Parathyroid adenoma (tissue), 2 donors: Measurements from ENCODE around the gene RSPH1.
A peak's percentile ranks its signal among the peaks of the same experiment; 100 is the strongest.

Source experiments
- H2AFZ ChIP-seq: fragments of 300-600 bp; sonication (generic); one replicate; pipeline ENCODE4 v1.7.0; 2017; ENCODE audit warnings: antibody characterized with exemption, mild to moderate bottlenecking
- H3K27ac ChIP-seq: fragments of 300-600 bp; sonication (generic); one replicate; pipeline ENCODE4 v1.7.0; 2017
- H3K27me3 ChIP-seq: fragments of 300-600 bp; sonication (generic); one replicate; pipeline ENCODE4 v1.7.0; 2017; ENCODE audit warnings: low read length; ENCODE audit not compliant: control insufficient read depth, insufficient read depth
- H3K36me3 ChIP-seq: fragments of 300-600 bp; sonication (generic); one replicate; pipeline ENCODE4 v1.7.0; 2017; ENCODE audit warnings: low read length; ENCODE audit not compliant: control insufficient read depth, insufficient read depth
- H3K4me1 ChIP-seq: fragments of 300-600 bp; sonication (generic); one replicate; pipeline ENCODE4 v1.7.0; 2017; ENCODE audit warnings: control low read depth
- H3K4me2 ChIP-seq: fragments of 300-600 bp; sonication (generic); one replicate; pipeline ENCODE4 v1.7.0; 2017; ENCODE audit warnings: low read length
- H3K4me3 ChIP-seq: fragments of 300-600 bp; sonication (generic); one replicate; pipeline ENCODE4 v1.7.0; 2017; ENCODE audit warnings: low read depth, low read length
- H3K79me2 ChIP-seq: fragments of 300-600 bp; sonication (generic); one replicate; pipeline ENCODE4 v1.7.0; 2017; ENCODE audit warnings: control low read depth
- H3K9ac ChIP-seq: fragments of 300-600 bp; sonication (generic); one replicate; pipeline ENCODE4 v1.7.0; 2017; ENCODE audit warnings: mild to moderate bottlenecking
- H3K9me3 ChIP-seq: fragments of 300-600 bp; sonication (generic); one replicate; pipeline ENCODE4 v1.7.0; 2017; ENCODE audit warnings: low read length; ENCODE audit not compliant: control insufficient read depth
- CTCF ChIP-seq: fragments of 300-600 bp; sonication (generic); IDR thresholded peaks from one replicate; pipeline ENCODE4 v1.7.0; 2017; ENCODE audit warnings: antibody characterized with exemption, mild to moderate bottlenecking
- donor health status: primary hyperparathyroidism.

Gene RSPH1

GRCh38 chr21:42513151-42513984 lies 17.3 kb upstream of the RSPH1 start, which contains the start of gene SLC37A1:
TSS of gene SLC37A1 (plus strand) at chr21:42513852. CDS start at chr21:42518455, 4,603 bp downstream.
- TF ChIP-seq CTCF = no peak
- no peaks in the 10 kb centered on the region for H3K36me3 ChIP-seq
- no peak within 1 kb of the TSS for H3K9ac ChIP-seq
- H2AFZ ChIP-seq = peak within 1 kb of the TSS; percentile 90
- no peaks in the 10 kb centered on the region for H3K27me3 ChIP-seq
- H3K27ac ChIP-seq = peak within 1 kb of the TSS; percentile 45
- H3K79me2 ChIP-seq = peaks cover 3% of the 10 kb centered on the region
- H3K4me2 ChIP-seq = peak within 1 kb of the TSS; percentile 92
- peak within 1 kb of the TSS; percentile 70 for H3K4me3 ChIP-seq
- no peaks in the 10 kb centered on the region for H3K4me1 ChIP-seq
- H3K9me3 ChIP-seq = no peaks in the 10 kb centered on the region

GRCh38 chr21:42512346-42513034 lies 16.5 kb upstream of the RSPH1 start:
- no peak overlapping the region for H3K4me3 ChIP-seq
- H2AFZ ChIP-seq = peak overlapping the region; percentile 90
- H3K27me3 ChIP-seq = no peaks in the 10 kb centered on the region
- no peaks in the 10 kb centered on the region for H3K36me3 ChIP-seq
- no peak overlapping the region for H3K4me2 ChIP-seq
- no peaks in the 10 kb centered on the region for H3K9me3 ChIP-seq
- no peak overlapping the region for H3K9ac ChIP-seq
- H3K27ac ChIP-seq = no peak overlapping the region
- TF ChIP-seq CTCF = no peak
- H3K79me2 ChIP-seq = peaks cover 3% of the 10 kb centered on the region
- no peaks in the 10 kb centered on the region for H3K4me1 ChIP-seq

- Histone ChIP-seq H3K27ac (no peak overlapping the region), H3K4me2 (no peak overlapping the region), H3K4me1 (no peaks in the 10 kb centered on the region), H3K9me3 (no peaks in the 10 kb centered on the region), H3K79me2 (no peaks in the 10 kb centered on the region), H2AFZ (no peak overlapping the region), H3K27me3 (no peaks in the 10 kb centered on the region), H3K36me3 (no peaks in the 10 kb centered on the region), H3K9ac (no peak overlapping the region), H3K4me3 (no peak overlapping the region)
- TF ChIP-seq CTCF = no peak
Measured at GRCh38 chr21:42509244-42509643, 13.2 kb upstream of the RSPH1 start.

DNA sequence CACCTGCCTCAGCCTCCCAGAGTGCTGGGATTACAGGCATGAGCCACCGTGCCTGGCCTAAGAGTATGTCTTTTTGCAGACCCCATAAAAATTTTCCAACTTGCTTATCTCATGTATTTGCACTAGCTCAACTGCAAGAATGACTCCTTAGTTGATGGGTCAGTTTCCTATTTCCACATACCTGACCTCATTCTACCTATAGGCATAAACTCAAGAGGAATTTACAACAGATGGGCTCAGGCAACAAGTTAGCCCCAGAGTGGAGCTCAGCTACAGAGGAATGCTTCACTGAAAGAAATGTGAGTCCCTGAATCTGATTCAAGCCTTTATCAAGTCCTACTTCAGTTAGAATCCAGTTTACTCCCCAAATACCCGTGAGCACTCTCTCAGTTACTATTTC lies 12.3 kb upstream of the RSPH1 start:
- Histone ChIP-seq H2AFZ (no peak overlapping the region), H3K4me3 (no peak overlapping the region), H3K9ac (no peak overlapping the region), H3K4me1 (no peaks in the 10 kb centered on the region), H3K27me3 (no peaks in the 10 kb centered on the region), H3K79me2 (no peaks in the 10 kb centered on the region), H3K27ac (no peak overlapping the region), H3K4me2 (no peak overlapping the region), H3K36me3 (no peaks in the 10 kb centered on the region), H3K9me3 (no peaks in the 10 kb centered on the region)
- no peak for TF ChIP-seq CTCF
